ENCODE results near the gene PBX3.
A peak's percentile ranks its signal among the peaks of the same experiment; 100 is the strongest.

Gene PBX3

DNA sequence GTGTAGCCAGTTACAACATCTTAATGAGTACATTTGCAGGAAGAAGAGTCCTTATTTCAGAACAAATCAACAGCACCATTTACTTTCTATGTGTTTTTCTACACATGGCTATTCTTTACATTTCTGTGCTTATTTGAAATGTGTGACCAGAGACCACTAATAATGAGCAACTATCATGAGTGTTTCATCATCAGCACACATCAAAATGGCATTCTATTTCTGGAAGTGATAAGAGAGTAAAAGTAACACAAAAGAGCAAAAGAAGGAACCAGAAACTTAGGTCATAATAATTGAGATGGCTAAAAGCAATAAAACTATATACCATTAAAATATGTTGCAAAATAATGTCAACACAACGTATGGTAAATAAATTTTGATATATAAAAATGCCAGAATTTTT lies 159.7 kb downstream of the PBX3 start:
- no peak for DNase-seq (ENCODE audit: low spot score)

DNA sequence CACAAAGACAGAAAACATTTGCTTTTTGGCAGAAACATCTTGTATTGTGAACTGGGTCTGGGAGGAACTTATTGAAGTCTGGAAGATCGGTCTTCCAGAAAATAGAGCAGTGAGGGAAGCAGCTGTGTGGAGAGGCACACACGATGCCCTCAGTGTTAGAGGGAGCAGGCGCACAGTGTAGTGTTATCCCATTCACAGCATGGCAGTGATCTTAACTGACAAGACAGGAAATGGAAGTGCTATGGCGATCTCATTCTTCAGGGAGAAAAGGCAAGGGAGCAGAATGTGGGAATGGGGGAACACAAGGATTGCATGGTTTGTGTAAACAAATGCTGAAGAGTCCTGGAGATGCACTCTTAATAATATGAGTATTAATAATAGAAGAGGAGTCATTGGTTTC lies 161.0 kb downstream of the PBX3 start:
- no peak for DNase-seq (ENCODE audit: low spot score)

DNA sequence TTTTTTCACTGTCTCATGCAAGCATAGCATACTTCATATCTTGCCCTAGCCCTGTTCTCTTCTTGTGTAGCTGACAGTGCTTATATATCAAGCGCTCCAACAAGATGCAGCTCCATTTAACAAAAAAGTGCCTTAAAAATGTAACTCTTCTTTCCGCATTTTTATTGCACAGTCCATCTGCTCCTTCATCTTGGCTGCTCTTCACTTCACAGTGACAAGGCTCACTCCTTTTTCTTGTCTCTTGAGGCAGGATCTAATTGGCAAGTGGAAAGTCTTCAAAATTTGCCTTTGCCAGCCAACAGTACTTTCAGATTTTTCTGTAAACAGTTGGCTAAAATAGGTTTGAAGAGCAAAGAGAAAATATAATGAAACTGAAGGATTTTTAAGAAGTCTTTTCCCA lies 161.8 kb downstream of the PBX3 start:
- no peak for DNase-seq (ENCODE audit: low spot score)

DNA sequence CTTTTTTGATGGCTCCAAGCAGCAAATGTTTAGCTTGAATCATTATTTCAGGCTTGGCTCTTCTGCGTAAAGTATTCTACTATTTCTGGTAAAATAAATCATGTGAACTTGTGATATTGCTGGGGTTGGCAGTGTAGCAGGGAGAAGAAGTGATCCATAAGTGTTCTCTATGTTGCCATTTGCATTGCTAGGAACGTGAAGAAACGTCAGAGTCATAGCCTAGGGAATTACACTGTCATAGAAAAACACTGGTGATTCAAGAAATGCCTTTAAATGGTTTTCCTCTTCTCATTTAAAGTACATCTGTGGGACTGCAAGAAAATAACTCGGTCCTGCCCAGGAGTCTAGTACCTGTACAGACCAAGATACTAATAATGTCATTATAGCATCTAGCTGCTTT lies 162.3 kb downstream of the PBX3 start:
- DNase-seq (ENCODE audit: low spot score) = no peak

DNA sequence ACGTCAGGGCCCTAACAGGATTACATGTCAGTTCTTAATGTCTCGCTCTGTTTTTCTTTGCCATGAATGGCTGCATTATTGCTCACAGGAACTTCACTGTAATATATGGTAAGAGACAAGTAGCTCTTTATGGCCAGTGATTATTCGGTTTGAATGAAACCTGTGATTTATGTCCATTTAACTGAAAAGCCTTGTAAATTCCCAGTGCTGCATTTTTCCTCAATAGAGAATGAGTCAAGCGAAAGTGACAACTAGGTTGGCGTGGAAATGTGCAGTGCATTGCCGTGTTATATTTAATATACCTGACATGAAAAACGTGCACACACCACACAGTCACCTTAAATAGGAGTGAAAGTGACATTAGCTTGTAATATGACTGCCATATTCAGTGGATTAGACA lies 163.1 kb downstream of the PBX3 start:
- no peak for DNase-seq (ENCODE audit: low spot score)

DNA sequence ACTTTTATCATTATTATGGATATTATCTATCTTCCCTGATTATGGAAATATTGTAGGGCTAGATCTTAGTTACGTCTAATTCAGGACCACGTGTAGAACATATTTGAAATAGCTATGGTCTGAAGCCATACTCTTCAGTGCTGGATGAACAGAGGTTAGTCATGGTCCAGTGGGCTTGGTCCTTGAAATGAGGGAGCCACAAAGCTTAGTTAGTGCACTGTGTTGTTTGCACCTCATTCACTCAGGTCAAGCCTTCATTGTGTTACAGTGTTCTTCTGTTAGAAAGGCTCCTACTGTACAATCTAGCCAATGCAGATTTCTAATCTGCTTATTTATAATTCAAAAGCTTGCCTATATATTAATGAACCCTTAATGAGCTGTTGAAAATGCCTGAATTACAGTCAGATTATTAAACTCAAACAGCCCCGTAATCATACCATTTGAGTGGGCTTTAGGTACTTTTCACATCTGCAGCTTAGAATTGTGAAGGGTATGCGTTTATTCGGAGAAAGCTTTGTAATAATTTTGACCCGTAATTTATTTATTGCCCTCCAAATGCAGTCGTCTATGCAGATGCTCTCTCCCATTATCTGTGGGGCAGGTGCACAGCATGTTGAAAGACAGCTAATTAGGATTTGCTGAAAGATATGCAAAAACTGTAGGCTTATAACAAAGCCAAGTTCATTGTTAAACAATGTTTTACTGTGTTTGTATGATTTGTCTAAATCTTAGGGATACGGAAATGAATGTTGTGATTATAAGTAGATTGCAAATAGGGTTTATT lies 164.9 kb downstream of the PBX3 start:
- no peak for DNase-seq (ENCODE audit: low spot score)

DNA sequence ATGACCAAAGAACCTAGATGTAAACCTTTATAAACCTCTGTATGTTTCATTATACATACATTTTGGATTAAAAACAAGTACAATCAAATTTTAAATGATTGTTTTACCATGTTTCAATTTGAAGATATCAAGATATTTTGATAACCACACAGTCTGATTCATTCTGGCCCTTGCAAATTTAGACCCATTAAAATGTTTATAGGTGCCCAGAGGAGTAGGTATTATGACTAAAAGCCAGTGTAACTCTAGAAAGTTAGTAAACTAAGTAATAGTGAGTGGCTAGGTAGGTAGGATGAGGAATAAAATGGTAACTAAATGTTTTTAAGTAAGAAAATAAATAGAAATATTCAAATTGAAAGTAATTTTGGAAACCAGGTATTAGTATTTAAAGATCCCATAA lies 165.5 kb downstream of the PBX3 start:
- no peak for DNase-seq (ENCODE audit: low spot score)

DNA sequence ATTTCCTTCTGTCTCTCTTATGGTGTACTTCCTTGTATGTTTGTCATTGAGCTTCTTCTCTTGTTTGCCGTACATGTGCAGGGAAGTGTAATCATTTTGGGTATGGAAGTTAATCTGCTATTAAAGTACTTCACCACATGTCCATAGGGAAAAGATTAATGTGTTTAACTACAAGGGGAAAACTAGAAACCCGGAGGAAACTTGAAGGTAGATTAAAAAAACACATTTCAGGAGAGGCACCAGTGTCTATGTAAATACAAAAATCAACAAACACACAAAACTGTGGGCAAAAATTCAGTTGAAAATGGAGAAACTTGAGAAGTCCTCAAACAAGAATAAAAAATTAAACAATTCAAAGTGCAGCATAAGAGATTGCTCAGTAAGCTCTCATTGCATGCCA lies 166.4 kb downstream of the PBX3 start:
- DNase-seq (ENCODE audit: low spot score) = no peak

DNA sequence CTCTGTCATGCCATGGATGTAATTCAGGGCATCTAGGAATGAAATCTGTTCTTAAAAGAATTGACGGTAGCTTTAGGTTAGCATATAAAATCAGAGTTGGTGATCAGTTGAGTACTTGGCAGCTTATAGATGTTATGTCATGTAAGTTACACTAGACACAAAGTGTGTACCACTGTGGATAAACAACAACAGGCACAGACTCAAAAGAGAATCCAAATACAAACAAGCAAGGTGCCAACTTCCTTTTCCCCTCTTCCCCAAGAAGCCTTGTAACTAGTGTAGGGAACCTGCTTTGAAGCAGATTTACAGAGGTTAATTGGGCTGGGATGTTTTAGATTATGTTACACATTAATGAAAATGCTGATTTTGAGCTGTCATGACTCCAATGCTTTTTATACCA lies 167.2 kb downstream of the PBX3 start:
- no peak for DNase-seq (ENCODE audit: low spot score)

DNA sequence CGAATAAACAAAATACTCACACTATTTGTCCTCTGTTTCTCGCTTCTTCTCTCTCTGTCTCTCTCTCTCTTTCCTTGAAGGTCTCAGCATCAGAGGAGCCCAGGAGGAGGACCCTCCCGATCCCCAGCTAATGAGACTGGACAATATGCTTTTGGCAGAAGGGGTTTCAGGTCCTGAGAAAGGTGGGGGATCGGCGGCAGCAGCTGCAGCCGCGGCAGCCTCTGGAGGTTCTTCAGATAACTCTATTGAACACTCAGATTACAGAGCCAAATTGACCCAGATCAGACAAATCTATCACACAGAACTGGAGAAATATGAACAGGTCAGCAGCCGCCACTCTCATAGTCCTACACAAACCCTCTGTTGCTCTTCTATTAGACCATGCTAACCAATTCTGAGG lies 168.4 kb downstream of the PBX3 start:
- no peak for DNase-seq (ENCODE audit: low spot score)

DNA sequence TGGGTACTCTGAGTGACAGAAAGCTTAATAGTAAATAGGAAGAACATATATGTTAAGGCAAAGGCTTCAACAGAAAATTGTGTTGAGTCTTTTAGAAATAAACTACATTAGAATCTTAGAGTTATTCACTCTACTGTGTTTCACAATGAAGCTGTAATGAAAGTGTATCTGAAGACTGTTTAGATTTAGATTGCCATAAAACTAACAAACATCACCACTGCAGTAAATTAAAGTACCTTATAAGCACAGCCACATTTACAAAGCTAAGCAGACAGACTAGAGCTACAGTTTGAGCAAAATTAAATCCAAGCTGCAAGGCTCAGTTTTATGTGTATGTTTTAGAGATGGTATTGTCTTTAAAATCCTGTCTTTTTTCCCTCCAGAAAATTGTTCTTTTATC lies 172.4 kb downstream of the PBX3 start:
- no peak for DNase-seq (ENCODE audit: low spot score)

DNA sequence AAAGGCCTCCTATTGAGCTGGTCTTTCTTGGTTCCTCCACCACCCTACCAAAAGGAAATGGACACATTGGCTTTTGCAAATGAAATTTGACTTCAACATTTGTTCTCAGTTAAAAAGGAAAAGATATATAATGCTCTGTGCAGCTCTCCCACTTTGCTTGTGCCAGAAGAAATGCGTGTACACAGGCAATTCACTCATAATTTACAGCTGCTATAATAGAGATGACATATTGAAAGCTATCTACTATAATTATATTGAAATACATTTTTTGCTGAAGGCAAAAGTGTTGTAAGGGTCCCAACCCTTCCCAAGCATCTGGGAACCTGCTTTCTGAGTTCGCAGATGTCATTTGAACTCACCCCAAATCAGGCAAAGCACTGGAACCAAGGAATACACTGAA lies 173.2 kb downstream of the PBX3 start:
- no peak for DNase-seq (ENCODE audit: low spot score)

DNA sequence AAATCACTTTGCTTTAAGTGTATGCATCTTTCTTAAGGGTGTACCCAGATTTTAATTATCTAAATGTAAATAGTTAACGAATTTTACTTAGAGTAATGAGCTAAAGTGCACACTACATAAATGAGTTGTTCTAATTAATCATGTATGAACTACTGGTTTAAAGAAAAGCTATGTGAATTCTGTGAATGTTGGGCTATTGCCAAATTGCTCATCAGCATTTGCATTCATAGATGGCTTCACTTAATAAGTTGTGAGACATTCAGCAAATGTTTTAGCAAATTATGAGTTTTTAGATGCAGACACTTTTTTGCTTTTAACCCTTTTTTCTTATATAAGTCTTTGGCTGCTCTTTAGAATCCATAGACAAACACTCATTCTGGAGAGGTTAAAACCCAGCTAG lies 175.7 kb downstream of the PBX3 start:
- no peak for DNase-seq (ENCODE audit: low spot score)

DNA sequence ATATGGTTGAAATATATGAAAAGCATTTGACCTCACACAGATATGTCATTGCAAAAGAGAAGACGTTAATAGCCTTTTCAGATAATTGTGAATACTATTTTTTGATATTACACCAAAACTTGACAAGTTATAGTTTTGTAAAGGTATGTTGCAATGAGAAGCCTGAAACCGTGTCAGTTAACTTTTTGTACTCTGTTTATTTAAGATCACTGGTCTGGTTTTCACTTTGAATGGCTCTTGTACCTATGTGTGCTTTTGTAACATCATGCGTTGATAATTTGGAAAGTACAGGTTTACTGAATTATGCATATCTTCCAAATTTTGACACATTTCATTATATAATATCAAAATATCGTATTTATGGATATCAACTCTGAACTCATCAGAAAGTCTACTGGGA lies 177.2 kb downstream of the PBX3 start:
- no peak for DNase-seq (ENCODE audit: low spot score)

DNA sequence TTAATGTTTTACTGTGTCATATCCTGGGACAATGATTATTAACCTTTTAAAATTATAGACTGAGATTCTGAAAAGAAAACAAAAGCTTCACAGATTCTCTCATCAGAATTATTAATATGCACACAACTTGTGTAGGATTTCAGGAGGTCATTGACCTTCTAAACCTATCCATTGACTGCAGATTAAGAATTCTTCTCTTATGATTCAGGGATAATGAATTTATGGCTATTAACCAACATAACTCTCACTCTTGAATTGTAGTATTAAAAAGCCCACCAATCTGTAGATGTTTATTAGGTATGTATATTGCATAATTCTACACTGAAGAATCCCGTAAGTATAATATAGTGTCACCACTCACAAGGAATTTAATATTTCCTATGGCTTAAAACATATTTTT lies 179.8 kb downstream of the PBX3 start:
- no peak for DNase-seq (ENCODE audit: low spot score)

DNA sequence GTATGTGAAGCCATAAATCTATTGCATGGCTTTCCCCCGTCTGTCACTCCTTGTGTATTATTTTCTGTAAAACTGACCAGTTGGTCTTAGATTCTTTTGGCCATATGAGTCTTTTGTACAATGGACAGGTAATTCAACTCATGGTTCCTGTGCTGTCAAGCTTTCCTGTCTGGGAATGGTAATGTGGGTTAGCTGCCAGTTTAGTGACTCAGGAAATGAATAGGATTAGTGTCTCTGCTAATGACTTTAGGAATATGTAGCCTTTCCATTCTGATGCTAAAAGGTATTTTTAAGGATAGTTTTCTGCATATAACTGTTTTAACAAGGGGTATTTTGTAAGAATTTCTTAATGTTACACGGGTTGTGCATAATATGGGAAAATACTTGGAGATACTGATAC lies 182.7 kb downstream of the PBX3 start:
- DNase-seq (ENCODE audit: low spot score) = no peak

DNA sequence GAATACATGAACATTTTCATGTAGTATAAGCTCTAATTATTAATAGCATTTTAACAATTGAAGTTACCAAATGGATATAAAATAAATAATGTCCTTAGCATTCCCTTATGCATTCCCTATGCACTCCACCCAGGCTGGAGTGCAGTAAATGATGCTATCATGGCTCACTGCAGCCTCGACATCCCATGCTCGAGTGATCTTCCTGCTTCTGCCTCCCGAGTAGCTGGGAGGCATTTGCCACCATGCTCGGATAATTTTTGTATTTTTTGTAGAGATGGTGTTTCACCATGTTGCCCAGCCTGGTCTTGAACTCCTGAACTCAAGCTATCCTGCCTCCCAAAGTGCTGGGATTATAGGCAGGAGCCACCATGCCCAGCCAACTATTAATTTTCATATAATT lies 184.0 kb downstream of the PBX3 start:
- DNase-seq (ENCODE audit: low spot score) = no peak

DNA sequence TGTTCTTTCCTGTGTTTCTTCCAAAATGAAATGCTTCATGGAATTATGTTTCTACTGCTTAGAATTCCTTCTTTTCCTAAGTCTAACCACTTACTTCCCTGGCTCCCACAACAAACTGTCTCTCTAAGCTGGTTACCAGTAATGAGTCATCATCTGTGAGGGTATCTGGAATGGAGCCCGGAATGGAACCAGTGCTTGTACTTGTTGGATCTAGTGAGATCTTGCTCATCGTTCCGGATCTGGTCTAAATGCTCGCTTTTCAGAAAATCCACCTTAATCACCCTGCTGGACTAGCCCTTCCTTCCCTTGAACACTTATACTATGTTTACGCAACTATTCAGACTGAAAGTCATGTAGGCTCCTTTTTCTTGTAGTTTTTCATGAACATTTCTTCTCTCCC lies 184.8 kb downstream of the PBX3 start:
- peak; percentile 78 for DNase-seq (ENCODE audit: low spot score)

DNA sequence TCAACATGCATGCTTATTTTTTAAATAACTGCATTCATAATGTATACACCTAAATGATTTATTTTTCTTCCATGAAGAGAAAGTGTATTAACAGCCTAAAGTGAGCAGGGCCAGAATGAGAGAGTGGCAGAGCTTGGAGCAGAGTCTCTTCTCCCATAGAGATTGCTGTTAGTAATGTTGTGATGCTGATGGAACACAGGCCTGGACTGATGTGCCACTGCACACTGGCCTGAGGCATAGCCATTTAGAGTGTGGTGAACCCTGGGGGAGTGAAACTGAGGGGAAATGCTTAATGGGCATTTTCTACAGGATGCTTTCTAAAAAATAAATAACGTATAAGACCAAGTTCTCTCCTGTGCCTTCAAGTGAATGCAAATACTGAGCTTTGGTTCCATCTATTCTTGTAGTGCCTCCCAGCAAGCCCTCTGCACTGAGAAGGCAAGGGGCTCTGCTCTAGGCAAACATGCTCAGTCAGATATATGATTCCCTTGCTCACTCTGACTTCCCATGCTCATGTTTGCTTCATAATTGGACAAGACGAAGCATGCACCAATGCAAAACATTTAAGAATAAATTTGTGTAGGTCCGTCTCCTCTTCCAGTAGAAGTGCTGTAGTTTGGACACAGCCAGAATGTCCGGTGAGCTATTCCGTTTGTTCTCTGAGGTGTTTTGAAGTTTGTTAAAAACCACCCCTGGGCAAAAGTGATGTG lies 185.7 kb downstream of the PBX3 start:
- no peak for DNase-seq (ENCODE audit: low spot score)

DNA sequence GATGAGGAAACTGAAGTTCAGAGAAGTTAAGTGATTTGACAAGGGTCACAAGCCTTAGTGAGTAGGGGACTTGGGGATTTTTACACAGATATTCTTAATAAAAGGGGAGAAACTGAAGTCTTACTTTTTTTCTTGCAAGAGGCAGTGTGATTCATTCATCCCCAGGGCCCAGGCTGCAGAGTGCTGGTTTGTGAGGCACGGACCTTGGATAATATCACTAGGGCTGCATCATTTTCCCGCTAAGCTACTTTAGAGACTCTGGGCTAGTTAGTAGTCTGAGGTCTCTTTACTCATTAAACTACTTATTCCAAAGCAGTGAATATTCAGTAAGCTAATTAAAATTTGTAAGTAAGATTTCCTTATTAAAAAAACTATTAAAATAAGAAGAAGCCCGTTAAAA lies 195.0 kb downstream of the PBX3 start:
- DNase-seq (ENCODE audit: low spot score) = no peak

DNA sequence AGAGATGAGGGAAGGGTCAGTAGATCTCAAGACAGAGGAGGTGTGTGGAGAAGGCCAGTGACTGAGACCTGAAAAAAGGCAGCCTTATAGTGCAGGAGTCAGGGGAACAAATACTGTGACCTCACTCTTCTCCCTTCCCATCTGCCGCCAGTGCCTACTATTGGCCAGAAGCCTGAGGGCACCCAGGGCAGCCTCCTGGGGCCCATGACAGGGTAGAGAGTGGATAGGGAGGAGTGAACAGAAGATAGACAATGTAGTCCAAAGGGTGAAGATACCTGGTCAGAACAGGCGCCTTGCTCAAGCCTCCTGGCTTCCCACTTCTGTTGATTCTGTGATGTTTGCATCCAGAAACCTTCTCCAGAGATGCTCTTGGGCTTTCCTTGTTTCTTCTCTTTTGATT lies 196.7 kb downstream of the PBX3 start:
- DNase-seq (ENCODE audit: low spot score) = no peak

DNA sequence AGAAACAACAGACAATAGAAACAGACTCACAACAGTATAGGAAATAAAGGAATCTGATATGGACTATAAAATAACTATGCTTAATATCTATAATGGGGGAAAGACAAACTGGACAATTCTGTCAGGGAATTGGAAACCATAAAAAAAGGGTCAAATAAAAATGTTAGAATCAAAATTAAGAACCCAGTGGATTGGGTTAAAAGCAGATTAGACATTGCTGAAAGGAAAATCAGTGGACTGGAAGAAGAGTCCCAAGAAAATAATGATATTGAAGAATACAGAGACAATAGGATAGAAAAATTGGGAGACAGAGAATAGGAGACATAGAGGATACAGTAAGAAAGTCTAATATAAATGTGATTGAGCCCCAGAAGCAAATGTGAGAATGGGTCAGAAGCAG lies 199.2 kb downstream of the PBX3 start:
- DNase-seq (ENCODE audit: low spot score) = no peak

DNA sequence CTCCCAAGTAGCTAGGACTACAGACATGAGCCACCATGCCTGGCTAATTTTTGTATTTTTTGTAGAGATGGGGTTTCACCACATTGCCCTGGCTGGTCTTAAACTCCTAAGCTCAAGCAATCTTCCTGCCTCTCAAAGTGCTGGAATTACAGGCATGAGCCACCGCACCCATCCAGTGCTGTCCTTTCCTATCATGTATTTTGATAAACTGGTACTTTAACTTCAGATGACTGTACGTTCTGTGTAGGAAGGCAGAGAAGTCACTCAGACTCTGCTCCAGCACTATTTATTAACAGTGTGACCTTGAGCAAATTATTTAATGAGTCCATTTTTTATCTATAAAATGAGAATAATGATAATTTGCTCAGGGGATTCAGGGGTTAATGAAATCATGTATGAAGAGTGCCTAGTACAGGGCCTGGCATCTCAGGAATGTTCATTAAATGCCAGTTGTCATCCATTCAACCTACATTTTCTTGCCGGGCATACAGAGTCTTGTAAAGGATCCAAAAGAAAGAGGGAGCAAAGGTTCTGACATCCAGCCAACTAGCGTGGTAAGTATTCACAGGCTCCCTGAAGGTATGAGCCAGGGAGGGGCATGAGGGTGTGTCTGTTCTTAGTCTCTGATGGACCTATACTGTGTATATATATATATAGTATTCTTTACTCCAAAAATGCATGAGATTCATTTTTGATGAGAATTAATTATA lies 201.9 kb downstream of the PBX3 start:
- no peak for DNase-seq (ENCODE audit: low spot score)
